Aorta (tissue), 5 donors: ENCODE results near the gene GLYATL1B. TPM values are rescaled to one million over a fixed set of nuclear protein-coding genes. Genes with fewer than 3 reads are reported as not detected.
"Not testable (repeated sequence)": the region's sequence is repeated elsewhere in the genome, so short reads cannot be mapped to it uniquely, and the experiment has no call there.

Experiments used
- ATAC-seq: fragments of 200-7000 bp; cut with Tn5 transposase; one replicate; pipeline ENCODE4 v1.9.1; 2022; ENCODE audit warnings: moderate library complexity; ENCODE audit not compliant: low FRiP score
- DNase-seq, 2 donors: peaks; one replicate each; pipeline ENCODE4 v3.0.0-alpha.2; 2020
- H3K27ac ChIP-seq, 2 donors: one replicate each; pipeline ENCODE4 v1.5.1; 2013; ENCODE audit warnings: low read length in 2 of 2, mild to moderate bottlenecking in 2 of 2, moderate library complexity in 2 of 2, control low read depth in 1 of 2, inconsistent platforms in 1 of 2, low read depth in 1 of 2
- H3K27me3 ChIP-seq, 2 donors: one replicate each; pipeline ENCODE4 v1.6.1; 2013; ENCODE audit warnings: control low read depth in 1 of 2, low read length in 1 of 2, mild to moderate bottlenecking in 1 of 2, moderate library complexity in 1 of 2; ENCODE audit not compliant: insufficient read depth in 2 of 2, control insufficient read depth in 1 of 2
- H3K36me3 ChIP-seq, 2 donors: one replicate each; pipeline ENCODE4 v1.6.1; 2013; ENCODE audit warnings: control low read depth in 1 of 2, low read length in 1 of 2, mild to moderate bottlenecking in 1 of 2; ENCODE audit not compliant: insufficient read depth in 2 of 2, control insufficient read depth in 1 of 2
- H3K4me1 ChIP-seq, 2 donors: one replicate each; pipeline ENCODE4 v1.6.1; 2013; ENCODE audit warnings: low read length in 2 of 2, control low read depth in 1 of 2, mild to moderate bottlenecking in 1 of 2, moderate library complexity in 1 of 2; ENCODE audit not compliant: insufficient read depth in 2 of 2, control insufficient read depth in 1 of 2
- H3K4me3 ChIP-seq, 2 donors: one replicate each; pipeline ENCODE4 v1.5.1; 2013; ENCODE audit warnings: low read length in 2 of 2, control low read depth in 1 of 2, mild to moderate bottlenecking in 1 of 2
- H3K9me3 ChIP-seq: one replicate; pipeline ENCODE4 v1.6.1; 2013; ENCODE audit warnings: mild to moderate bottlenecking, low read length; ENCODE audit not compliant: control insufficient read depth
- WGBS, 2 donors: extraction: QIAGEN DNeasy Blood & Tissue Kit; methylation state at CpG; one replicate each; pipeline ENCODE4 v1.1.7; 2013; 5-methylcytosine and 5-hydroxymethylcytosine counted together
- intact Hi-C, 2 donors: fragments of 100-400 bp; cut with DNase I; formaldehyde crosslinking; loops; one replicate each; pipeline versions ENCODE4 v1.14.2 to v1.15.0; 2022
- polyA plus RNA-seq, 2 donors: library from polyadenylated mRNA; stranded (reverse); fragments of 200-250 nt; gene quantifications; one replicate each; pipeline ENCODE4 v1.2.3, GENCODE V29; 2013
- total RNA-seq, 2 donors: library from RNA; stranded (reverse); fragmentation: NEBNext Ultra II Directional; extraction: Animal tissue kit (Norgen Biotek cat#: 25700); gene quantifications; one replicate each; pipeline ENCODE4 v1.2.1, GENCODE V29; 2021
- donor health status: healthy with polysubstance abuse.
- donor health status: Bipolar disorder and iron deficiency.
- donor health status: DM: no; HTN: no; CAD: no.
- donor health status: DM: no; HTN: no; CAD: no.
- donor health status: DM: yes; HTN: yes; CAD: no.

GLYATL1B gene
- total and polyA plus RNA-seq, 4 donors: not detected

DNA sequence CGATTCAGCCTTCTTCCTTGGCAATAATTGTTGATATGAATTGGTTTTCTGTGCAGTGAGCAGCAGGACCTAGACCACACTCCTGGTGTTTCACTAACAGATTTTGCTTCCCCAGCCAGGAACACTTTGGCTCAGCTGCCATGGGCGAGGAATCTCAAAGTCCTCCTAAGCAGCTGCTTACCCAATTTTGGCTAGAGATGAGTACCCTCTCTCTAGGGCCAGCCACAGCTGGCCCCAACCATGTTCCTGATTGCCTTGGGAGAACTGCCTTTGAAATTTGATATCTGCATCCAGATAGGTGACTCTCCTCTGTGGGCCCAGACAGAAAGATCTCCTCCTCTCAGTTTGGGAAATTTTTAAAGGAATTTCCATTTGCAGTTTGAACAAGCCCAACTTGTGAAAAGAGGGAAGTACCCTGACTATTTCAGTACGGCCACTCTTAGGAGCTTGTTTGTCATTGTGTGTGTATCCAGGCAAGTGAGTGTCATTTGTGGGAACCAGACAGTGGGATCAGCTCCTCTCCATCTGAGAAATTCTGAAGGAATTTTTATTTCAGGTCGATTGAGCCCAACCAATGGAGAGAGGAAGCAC is 4.6 kb upstream of the GLYATL1B start:
- H3K9me3 ChIP-seq, H3K4me1 ChIP-seq, ATAC-seq, H3K27ac ChIP-seq, H3K4me3 ChIP-seq, intact Hi-C loops, DNase-seq, H3K36me3 ChIP-seq, H3K27me3 ChIP-seq: not testable (repeated sequence)
- WGBS, 2 donors: 51 to 57% methylated on average over 4 of the region's 4 CpGs

DNA sequence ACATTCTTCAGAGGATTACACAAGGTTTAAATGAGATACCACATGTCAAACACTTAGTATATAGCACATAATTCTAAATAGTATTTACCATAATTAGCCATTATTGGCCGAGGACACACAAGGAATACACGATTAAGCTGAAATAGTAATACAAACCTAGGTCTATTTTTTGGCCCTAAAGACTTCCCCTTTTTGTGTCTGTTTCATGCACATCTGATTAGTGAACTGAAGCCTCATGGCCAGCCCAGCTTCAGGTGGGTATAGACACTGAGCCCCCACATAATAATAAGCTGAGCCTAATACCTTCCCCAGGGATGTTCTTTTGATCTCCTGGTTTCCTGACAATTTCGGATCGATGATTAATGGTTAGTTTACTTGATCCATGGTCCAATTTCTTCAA is 2.1 kb downstream of the GLYATL1B start:
- Histone ChIP-seq H3K36me3 (no peaks in the 10 kb centered on the region), H3K9me3 (no peaks in the 10 kb centered on the region), H3K27me3 (peaks cover 0 to 2% of the 10 kb centered on the region in 2 donors), H3K4me1 (no peaks in the 10 kb centered on the region), H3K4me3 (no peak overlapping the region), H3K27ac (no peak overlapping the region)
- no peak for ATAC-seq
- DNase-seq: no peak
- intact Hi-C loops: no loop called here
- WGBS, 2 donors: 94 to 95% methylated on average over 4 of the region's 4 CpGs

DNA sequence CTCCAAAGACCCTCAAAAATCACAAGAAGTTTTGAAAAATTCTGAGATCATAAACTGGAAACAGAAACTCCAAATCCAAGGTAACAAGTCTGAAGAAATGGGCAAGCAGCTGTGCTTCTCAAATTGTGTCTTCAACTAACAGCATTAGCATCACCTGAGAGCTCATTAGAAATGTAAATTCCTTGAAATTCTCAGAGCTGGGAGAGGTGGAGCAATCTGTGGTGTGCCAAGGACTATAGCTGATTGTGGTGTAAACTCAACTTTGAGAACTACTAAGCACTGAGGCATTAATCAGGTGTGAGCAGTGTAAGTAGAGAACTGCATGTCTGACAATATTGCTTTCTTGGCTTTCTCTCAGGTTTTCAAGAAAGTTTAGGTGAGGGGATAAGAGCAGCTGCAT is 7.5 kb downstream of the GLYATL1B start:
- ATAC-seq, H3K27ac ChIP-seq, H3K36me3 ChIP-seq, intact Hi-C loops, H3K4me1 ChIP-seq, H3K4me3 ChIP-seq, H3K9me3 ChIP-seq, H3K27me3 ChIP-seq, DNase-seq: not testable (repeated sequence)

DNA sequence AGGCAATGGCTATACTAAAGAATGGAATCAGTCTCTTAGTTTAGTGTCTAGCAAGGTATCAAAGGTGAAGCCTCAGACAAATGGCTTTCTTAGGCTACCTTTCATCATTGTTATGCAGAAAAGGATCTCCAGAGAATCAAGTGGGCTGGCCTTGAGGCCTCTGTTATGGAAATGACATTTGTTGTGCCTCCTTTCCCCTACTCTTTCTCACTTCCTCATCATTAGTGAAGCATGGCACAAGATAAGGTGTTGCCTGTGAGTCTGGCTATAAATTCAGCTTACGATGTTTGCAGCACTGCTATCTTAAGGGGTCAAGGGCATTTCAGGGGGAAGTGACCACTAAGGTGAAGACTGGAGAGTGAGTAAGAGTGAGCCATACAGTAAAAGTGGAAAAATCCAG is 9.1 kb downstream of the GLYATL1B start:
- H3K9me3 ChIP-seq, H3K4me3 ChIP-seq, ATAC-seq, H3K27me3 ChIP-seq, DNase-seq, H3K4me1 ChIP-seq, intact Hi-C loops, H3K36me3 ChIP-seq, H3K27ac ChIP-seq: not testable (repeated sequence)
- 83 to 88% methylated on average over 1 of the region's 1 CpG for WGBS, 2 donors

DNA sequence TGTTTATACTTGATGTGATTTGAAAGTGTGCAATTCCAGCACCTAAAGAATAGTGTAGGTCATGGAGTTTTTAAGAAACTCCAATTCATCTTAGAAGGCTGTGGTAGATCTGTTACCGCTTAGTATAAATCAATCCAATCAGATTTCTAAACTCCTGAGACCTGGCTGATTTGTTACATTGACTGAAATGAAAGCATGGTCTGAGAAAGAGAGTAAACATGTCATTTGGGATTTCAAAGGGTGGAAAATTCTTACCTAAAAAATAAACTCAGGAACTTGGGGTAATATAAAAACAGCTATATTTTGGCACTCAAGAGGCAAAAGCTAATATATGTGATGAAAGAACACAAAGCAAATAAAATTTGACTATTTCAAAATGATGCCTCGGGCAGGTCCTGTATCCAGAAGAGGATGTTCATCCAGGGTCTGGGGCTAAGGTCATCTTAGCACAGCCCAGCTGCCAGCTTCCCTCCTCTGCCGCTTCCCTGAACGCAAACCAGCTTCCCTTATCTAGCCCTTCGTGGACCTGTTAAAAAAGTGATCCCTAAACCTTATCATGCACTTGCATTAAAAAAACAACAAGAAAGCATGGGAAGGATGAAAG is 10.0 kb downstream of the GLYATL1B start:
- 75 to 76% methylated on average over 5 of the region's 5 CpGs for WGBS, 2 donors
- not testable (repeated sequence) for H3K27me3 ChIP-seq, H3K4me1 ChIP-seq, DNase-seq, H3K9me3 ChIP-seq, H3K4me3 ChIP-seq, H3K27ac ChIP-seq, H3K36me3 ChIP-seq, ATAC-seq
- intact Hi-C loops: loop anchor here in 1 of 2 donors (2.0 kb wide), 1 partner anchor 41 kb away; no protein-coding TSS in a partner anchor

DNA sequence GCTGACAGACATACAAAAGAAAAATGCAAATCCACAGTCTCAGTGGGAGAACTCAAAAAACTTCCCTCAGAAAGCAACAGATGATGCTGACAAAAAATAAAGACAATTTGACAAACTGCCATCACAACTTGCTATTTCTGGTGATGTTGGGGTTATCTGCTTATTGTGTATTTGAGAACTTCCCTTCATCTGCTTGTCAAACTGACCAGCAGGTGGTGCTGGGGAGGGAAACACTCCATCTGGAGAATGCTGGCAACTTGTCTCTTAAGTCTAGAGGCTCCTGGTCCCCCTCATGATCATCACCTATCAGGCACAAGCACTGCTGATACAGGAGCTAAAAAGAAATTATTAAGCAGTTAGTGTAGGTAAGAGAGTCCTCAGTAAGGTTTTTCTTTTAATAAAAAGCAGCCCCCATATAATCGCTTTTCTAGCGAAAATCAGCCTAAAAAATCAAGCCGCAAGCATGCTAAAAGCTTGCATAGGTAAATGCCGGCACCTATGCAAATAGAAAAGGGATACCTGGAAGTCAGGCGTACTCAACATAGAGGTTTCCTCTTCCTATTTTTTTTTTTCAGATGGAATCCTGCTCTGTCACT is 11.1 kb downstream of the GLYATL1B start:
- Histone ChIP-seq H3K9me3 (no peaks in the 10 kb centered on the region), H3K27me3 (no peaks in the 10 kb centered on the region), H3K4me3 (no peak overlapping the region), H3K27ac (no peak overlapping the region), H3K4me1 (no peaks in the 10 kb centered on the region), H3K36me3 (no peaks in the 10 kb centered on the region)
- intact Hi-C loops: loop anchor here in 1 of 2 donors (2.0 kb wide), 1 partner anchor 40 kb away; no protein-coding TSS in a partner anchor
- ATAC-seq (no peak), DNase-seq (peak; percentile 68 to 76)
- WGBS, 2 donors: 90 to 91% methylated on average over 5 of the region's 5 CpGs

DNA sequence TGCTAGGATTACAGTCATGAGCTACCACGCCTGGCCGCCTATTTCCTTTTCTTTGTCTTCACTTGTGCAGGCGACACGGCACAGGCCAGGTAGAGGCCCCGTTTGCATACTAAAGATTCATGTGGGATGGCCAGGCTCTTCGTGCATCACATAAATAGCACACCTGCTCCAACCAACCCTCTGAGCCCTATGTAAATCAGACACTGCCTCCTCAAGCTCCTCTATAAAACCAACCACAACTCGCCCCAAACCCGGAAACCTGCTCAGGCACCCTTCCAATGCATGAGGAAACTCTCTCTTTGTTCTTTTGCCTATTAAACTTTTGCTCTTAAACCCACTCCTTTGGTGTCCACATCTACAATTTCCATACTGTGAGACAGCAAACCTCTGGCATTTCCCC is 11.8 kb downstream of the GLYATL1B start:
- H3K27me3 ChIP-seq, ATAC-seq, H3K27ac ChIP-seq, H3K4me1 ChIP-seq, DNase-seq, H3K36me3 ChIP-seq, H3K4me3 ChIP-seq, H3K9me3 ChIP-seq: not testable (repeated sequence)
- intact Hi-C loops: loop anchor here in 1 of 2 donors (2.0 kb wide), 1 partner anchor 39 kb away; no protein-coding TSS in a partner anchor
- 85 to 89% methylated on average over 8 of the region's 8 CpGs for WGBS, 2 donors

DNA sequence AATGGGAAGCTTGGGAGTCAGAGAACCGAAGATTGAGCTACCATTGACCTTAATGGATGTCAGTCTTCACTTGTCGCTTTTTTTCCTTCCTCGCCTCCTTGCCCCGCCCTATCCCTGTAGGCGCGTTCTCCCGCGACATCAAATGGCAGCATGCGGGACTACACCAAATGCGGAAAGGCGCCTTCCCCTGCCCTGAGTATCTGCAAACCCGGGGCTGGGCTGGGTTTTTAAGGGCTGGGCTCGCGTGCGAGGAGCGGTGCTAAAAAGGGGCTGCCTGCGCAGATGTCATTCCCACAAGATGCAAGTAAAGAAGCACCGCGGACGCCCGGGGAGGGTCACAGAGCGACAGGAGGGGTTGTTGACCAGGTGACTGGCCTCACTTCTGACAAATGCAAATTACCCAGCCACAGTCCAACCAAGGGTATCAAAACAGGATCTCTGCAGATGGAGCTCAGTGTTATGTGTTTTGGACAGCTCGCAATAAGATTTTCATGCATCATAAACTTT is 16.2 kb downstream of the GLYATL1B start:
- ATAC-seq (no peak), DNase-seq (peak; percentile 69 to 77)
- Histone ChIP-seq H3K9me3 (no peaks in the 10 kb centered on the region), H3K36me3 (no peaks in the 10 kb centered on the region), H3K27me3 (no peaks in the 10 kb centered on the region), H3K4me1 (no peaks in the 10 kb centered on the region), H3K27ac (no peak overlapping the region), H3K4me3 (no peak overlapping the region)
- intact Hi-C loops: loop anchor here in 1 of 2 donors (5.0 kb wide), 1 partner anchor 35 kb away; no protein-coding TSS in a partner anchor
- 7 to 9% methylated on average over 23 of the region's 23 CpGs for WGBS, 2 donors
